ENCODE measurements around the gene KRTCAP2. TPM values are rescaled to one million over a fixed set of nuclear protein-coding genes. Genes with fewer than 3 reads are reported as not detected.
A peak's percentile ranks its signal among the peaks of the same experiment; 100 is the strongest.
"Not testable (repeated sequence)": the region's sequence is repeated elsewhere in the genome, so short reads cannot be mapped to it uniquely, and the experiment has no call there.

KRTCAP2 gene
- total RNA-seq: 100 to 1,000 TPM; 108 to 166 TPM

DNA sequence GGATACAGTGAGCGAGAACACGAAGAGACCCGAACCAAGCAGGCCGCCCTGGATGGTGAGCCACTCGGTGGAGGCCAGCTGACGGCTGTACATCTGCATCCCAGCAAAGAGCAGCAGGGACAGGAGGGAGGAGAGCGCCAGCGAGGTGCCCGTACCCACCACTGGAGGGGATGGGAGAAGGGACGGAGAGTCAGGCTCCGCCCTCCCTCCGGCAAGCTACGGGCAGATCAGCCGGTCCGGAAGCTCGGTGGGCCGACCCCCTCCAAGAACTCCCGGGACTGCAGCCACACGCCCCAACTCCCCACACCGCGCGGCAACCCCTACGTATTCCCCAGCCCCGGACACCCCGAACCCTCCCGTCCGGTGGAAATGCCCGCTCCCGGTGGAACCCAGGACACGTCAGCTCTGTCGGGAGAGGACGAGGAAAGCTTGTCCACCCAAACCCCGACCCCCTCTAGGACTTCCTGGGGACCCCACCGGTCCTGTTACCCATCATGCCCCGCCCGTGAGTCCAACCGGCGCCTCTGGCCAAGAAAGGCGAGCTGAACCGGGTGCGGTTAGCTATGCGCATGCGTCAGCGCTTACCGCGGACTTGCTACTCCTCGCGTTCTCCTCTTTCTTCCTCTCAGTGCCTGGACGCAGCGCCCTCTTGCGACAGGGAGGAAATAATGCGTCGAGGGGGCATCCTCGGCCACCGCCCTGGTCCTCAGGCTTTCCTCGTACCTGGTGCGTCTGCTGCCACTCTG lies at the start of gene KRTCAP2:
Gene KRTCAP2, minus strand, starts transcription at position 573 of the 746 bp plus-strand sequence. Its CDS starts 80 bp downstream, at position 493.
- Mint-ChIP-seq H3K36me3 (ENCODE audit: low read depth) (peaks cover 65% of the 10 kb centered on the region), H3K9me3 (no peaks in the 10 kb centered on the region), H3K27ac (peak within 1 kb of the TSS; percentile 100), H3K4me3 (peak within 1 kb of the TSS; percentile 100), H3K4me1 (peaks cover 25% of the 10 kb centered on the region), H3K27me3 (no peaks in the 10 kb centered on the region)
- peak; percentile 85 for ATAC-seq (replicated peaks)

DNA sequence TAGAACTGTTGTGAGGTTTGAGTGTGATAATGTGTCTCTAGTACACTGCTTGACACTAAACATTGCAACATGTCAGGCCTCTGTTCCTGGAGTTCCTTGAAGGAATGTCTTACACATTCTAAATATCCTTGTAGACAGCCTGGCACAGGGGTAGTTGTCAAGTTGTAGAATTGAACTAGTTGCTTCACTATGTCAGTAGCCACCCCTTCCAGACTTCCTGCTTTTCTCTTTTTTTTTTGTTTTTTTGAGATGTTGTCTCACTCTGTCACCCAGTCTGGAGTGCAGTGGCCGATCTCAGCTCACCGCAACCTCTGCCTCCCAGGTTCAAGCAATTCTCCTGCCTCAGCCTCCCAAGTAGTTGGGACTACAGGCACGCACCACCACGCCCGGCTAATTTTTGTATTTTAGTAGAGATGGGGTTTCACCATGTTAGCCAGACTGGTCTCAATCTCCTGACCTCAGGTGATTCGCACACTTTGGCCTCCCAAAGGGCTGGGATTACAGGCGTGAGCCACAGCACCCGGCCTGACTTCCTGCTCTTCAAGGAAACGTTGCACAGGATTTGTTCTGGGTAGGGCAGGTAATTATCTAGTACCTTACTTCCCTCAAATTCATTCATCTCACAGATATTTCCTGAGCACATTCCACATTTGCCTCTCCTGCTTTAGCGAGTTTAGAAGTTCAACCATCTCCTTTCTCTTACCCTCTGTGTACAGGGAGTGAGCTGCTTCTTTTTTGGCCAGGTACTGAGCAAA lies 47.3 kb upstream of the KRTCAP2 start:
- not testable (repeated sequence) for H3K9me3 Mint-ChIP-seq; H3K27me3 Mint-ChIP-seq; ATAC-seq (replicated peaks); H3K4me3 Mint-ChIP-seq
- H3K4me1 Mint-ChIP-seq: peaks cover 14% of the 10 kb centered on the region
- H3K36me3 Mint-ChIP-seq (ENCODE audit: low read depth): peaks cover 11% of the 10 kb centered on the region
- peak overlapping the region; percentile 68 for H3K27ac Mint-ChIP-seq

DNA sequence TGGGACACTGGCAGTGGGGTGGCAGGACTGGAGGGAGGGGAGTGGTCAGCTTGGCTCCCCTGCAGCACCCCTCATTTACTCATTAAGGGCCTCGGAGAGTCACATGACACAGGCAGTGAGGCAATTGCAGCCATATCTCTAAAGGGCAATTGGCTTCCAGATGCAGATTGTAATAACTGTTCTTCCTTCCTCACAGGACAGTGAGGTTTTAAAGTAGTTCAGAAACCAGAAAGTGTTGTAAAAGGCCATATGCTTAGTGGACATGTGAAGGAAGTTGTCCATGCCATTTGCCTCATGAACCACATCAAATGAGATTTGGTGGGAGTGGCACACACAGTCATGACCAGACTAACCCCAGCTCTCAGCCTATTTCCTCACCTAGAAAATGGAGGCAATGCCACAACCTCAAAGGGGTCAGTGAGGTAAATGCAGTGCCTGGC lies 46.5 kb upstream of the KRTCAP2 start:
- Mint-ChIP-seq H3K9me3 (no peaks in the 10 kb centered on the region), H3K27me3 (no peaks in the 10 kb centered on the region), H3K27ac (peak overlapping the region; percentile 68), H3K4me1 (peaks cover 14% of the 10 kb centered on the region), H3K36me3 (ENCODE audit: low read depth) (peaks cover 7% of the 10 kb centered on the region), H3K4me3 (peak overlapping the region; percentile 51)
- peak; percentile 78 for ATAC-seq (replicated peaks)

- peak; percentile 49 for ATAC-seq (replicated peaks)
- H3K27me3 Mint-ChIP-seq: no peaks in the 10 kb centered on the region
- H3K9me3 Mint-ChIP-seq: no peaks in the 10 kb centered on the region
- peaks cover 1% of the 10 kb centered on the region for H3K36me3 Mint-ChIP-seq (ENCODE audit: low read depth)
- peaks cover 14% of the 10 kb centered on the region for H3K4me1 Mint-ChIP-seq
- H3K4me3 Mint-ChIP-seq: peak overlapping the region; percentile 51
- H3K27ac Mint-ChIP-seq: peak overlapping the region; percentile 68
Observed at GRCh38 chr1:155218854-155219591, 45.9 kb upstream of the KRTCAP2 start.

DNA sequence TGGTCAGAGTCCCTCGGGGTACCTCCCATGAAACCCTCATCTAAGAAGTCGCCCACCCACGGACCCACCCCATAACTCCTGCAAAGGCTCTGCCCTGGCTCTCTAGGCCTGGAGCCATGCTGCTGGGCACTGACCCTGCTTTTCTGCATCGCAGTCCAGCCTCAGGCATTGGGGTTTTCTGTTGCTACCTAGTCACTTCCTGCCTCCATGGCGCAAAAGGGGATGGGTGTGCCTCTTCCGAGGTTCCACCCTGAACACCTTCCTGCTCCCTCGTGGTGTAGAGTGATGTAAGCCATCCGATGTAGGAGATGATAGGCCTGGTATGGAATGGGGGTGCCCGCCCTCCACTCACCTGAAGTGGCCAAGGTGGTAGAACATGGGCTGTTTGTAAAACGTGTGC lies 41.6 kb upstream of the KRTCAP2 start:
- peaks cover 10% of the 10 kb centered on the region for H3K4me1 Mint-ChIP-seq
- not testable (repeated sequence) for H3K9me3 Mint-ChIP-seq, H3K4me3 Mint-ChIP-seq, H3K27me3 Mint-ChIP-seq
- peaks cover 19% of the 10 kb centered on the region for H3K36me3 Mint-ChIP-seq (ENCODE audit: low read depth)
- ATAC-seq (replicated peaks): peak; percentile 25
- H3K27ac Mint-ChIP-seq: peak overlapping the region; percentile 68

GRCh38 chr1:155212051-155212440 lies 38.9 kb upstream of the KRTCAP2 start:
- not testable (repeated sequence) for H3K9me3 Mint-ChIP-seq; H3K27me3 Mint-ChIP-seq; H3K27ac Mint-ChIP-seq; H3K4me3 Mint-ChIP-seq; ATAC-seq (replicated peaks)
- peaks cover 19% of the 10 kb centered on the region for H3K36me3 Mint-ChIP-seq (ENCODE audit: low read depth)
- H3K4me1 Mint-ChIP-seq: peaks cover 12% of the 10 kb centered on the region

DNA sequence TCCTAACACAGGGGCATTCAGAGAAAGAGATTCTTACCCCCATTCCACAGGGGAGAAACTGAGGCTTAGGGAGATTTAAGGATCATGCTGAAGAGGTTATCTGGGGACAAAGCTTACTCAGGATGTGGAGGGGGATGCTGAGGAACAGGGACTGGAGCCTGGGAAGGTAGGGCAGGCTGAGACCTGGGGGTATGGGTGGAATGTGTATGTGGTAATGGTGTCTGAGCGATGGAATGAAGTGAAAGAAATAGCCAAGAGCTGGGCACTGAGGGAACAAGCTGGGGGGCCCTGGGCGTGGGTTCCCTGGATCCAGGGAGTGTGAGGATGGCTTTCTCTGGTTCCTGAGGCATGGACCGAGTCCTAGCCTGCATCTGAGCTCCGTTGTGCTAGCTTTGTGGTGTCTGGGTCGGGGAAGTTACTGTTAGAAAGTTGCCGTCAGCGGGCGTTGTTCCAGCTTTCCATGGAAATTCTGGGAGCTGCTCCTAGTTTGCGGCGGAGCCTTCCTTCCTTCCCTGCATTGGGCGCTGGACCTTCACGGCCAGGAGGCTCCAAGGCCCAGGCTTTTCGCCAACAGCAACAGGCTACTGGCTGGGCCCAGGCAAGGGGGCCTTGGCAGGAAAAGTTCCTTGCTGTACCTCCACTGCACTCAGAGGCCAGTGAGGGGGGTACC lies 38.4 kb upstream of the KRTCAP2 start:
- ATAC-seq (replicated peaks); H3K27ac Mint-ChIP-seq; H3K4me3 Mint-ChIP-seq; H3K27me3 Mint-ChIP-seq; H3K9me3 Mint-ChIP-seq: not testable (repeated sequence)
- H3K4me1 Mint-ChIP-seq: peaks cover 17% of the 10 kb centered on the region
- H3K36me3 Mint-ChIP-seq (ENCODE audit: low read depth): peaks cover 19% of the 10 kb centered on the region

DNA sequence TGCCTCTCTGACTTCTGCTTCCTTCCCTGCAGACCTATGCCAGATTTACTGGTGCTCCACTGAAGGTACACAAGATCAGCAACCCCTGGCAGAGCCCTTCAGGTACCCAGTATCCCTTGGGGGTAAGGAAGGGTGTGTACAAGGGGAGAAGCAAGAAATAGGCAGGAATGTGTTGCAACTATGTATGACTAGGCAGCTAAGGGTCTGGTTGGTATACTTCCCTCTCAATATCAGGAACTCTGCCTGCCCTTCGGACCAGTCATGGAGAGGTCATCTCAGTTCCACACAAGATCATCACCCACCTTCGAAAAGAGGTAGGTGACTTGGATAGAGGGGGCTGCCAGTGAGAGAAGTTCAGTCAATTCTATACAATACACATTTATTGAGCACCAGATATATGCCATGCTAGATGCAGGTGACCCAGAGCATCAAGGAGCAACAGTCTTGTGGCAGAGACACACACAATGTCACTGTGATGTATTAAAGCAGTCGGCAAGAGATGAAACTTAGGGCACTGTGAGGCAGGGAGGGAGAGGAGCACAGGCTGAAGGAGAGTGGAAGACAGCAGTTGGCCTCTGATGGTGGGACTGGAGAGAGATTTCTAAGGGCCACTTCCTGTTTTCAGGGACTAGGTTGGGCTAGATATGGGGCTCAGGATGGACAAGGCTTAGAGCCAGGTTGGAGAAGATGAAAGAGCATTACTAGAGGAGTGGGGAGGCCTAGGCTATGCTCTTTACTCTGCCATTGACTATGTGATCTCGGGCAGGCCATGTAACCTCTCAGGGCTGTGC lies 37.4 kb upstream of the KRTCAP2 start:
- H3K36me3 Mint-ChIP-seq (ENCODE audit: low read depth): peaks cover 19% of the 10 kb centered on the region
- no peaks in the 10 kb centered on the region for H3K27me3 Mint-ChIP-seq
- peaks cover 17% of the 10 kb centered on the region for H3K4me1 Mint-ChIP-seq
- ATAC-seq (replicated peaks): no peak
- peak overlapping the region; percentile 89 for H3K4me3 Mint-ChIP-seq
- H3K27ac Mint-ChIP-seq: peak overlapping the region; percentile 54
- H3K9me3 Mint-ChIP-seq: no peaks in the 10 kb centered on the region

DNA sequence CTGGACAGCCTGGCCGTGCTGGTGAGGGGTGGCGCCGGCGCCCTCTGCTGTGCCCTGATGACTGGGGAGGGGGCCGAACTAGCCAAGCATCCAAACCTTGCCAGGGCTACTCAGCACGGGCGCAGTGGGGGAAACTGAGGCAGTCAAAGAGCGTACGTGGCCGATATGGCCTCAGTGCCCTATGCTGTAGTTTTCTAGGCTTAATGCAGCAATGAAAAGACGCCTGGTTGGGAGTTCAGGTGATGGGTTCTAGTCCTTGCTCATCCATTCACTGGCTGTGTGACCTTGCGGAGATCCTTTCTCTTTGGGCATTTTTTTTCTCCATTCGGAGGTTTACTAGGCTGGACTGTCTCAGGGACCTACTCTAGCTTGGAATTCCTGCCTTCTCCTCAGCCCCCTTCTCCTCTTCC lies 36.2 kb upstream of the KRTCAP2 start:
- Mint-ChIP-seq H3K27me3 (no peaks in the 10 kb centered on the region), H3K27ac (peak overlapping the region; percentile 99), H3K36me3 (ENCODE audit: low read depth) (peaks cover 19% of the 10 kb centered on the region), H3K9me3 (no peaks in the 10 kb centered on the region), H3K4me1 (peaks cover 17% of the 10 kb centered on the region), H3K4me3 (peak overlapping the region; percentile 89)
- ATAC-seq (replicated peaks): no peak

DNA sequence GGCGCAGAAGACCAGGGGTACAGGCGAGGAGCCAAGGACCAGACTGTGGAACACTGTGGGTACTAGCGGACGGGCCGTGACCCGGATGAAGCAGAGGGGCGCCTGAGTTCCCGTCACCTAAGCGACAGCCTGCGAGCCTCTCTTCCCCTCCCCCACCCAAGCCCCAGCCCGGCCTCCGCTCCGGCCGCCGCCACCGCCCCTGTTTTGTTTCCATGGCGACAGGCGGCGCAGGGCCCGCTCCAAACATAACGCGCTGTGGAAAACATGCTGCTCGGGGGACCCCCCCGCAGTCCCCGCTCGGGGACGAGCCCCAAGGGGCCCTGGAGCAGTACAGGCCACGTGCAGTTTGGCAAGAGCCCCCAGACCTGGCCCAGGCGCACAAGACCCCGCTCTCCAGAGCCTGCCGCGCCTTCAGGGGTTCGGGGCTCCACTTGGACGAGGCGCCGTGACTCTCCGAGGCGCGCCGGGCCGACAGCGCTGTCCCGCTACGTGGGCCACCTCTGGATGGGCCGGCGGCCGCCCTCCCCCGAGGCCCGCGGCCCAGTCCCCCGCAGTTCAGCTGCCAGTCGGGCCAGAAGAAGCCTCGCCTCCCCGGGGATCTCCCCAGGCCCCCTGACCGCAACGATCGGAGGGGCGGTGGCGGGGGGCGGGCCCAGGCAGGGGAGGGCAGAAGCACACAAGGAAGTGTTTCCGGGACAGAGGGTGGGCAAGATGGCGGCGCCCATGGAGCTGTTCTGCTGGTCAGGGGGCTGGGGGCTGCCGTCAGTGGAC lies 35.6 kb upstream of the KRTCAP2 start, which contains the start of gene MTX1:
Gene MTX1, plus strand, starts transcription at position 155 of the 771 bp plus-strand sequence. Its CDS starts 110 bp downstream, at position 265.
- peaks cover 19% of the 10 kb centered on the region for H3K36me3 Mint-ChIP-seq (ENCODE audit: low read depth)
- H3K27me3 Mint-ChIP-seq: no peaks in the 10 kb centered on the region
- H3K4me3 Mint-ChIP-seq: peak within 1 kb of the TSS; percentile 89
- ATAC-seq (replicated peaks): peak; percentile 90
- no peaks in the 10 kb centered on the region for H3K9me3 Mint-ChIP-seq
- peak within 1 kb of the TSS; percentile 99 for H3K27ac Mint-ChIP-seq
- H3K4me1 Mint-ChIP-seq: peaks cover 17% of the 10 kb centered on the region

DNA sequence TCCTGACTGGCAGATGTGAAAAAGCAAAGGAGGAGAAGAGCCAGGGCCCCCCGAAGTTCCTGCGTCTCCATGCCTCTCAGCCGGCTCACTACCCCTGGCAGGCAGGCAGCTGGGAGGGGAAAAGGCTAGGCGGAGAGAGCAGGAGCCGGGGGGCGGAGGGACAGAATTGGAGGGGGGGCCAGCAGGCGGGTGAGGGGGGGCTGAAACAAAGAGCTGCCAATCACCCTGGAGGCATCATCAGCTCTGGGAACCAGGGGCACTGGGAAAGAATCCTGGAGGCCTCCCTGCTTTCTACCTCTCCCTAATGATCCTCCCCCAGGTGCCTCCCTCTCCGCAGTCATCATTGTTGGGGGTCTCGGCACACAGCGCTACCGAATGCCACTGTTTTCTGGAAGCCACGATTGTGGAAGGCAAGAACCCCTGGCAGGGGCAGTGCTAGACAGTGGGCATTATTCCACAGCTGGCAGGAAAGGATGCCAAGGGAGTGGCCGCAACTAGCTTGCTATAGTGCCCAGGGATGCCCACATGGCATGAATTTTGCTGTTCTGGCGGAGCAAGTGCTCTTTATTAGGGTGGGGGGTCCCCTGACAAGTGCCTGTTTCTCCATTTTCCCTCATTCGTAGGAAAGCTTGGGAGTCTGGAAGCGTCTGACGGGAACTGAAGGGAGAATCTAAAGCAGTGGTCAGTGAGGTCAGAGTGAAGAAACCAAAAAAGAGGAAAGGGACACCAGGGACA lies 34.9 kb upstream of the KRTCAP2 start, which contains the start of gene THBS3:
Gene THBS3, minus strand, starts transcription at position 92 of the 735 bp plus-strand sequence. Its CDS starts 21 bp downstream, at position 71.
- peaks cover 17% of the 10 kb centered on the region for H3K4me1 Mint-ChIP-seq
- peak within 1 kb of the TSS; percentile 89 for H3K4me3 Mint-ChIP-seq
- H3K36me3 Mint-ChIP-seq (ENCODE audit: low read depth): peaks cover 19% of the 10 kb centered on the region
- H3K27ac Mint-ChIP-seq: peak within 1 kb of the TSS; percentile 99
- H3K27me3 Mint-ChIP-seq: no peaks in the 10 kb centered on the region
- ATAC-seq (replicated peaks): no peak
- H3K9me3 Mint-ChIP-seq: no peaks in the 10 kb centered on the region
